ENCODE measurements around the gene CBR4.
"Not testable (repeated sequence)": the region's sequence is repeated elsewhere in the genome, so short reads cannot be mapped to it uniquely, and the experiment has no call there.

The CBR4 gene

GRCh38 chr4:168992952-168993482, 17.0 kb downstream of the CBR4 start:
- not testable (repeated sequence) for DNase-seq

GRCh38 chr4:168981942-168982341, 28.1 kb downstream of the CBR4 start:
- no peak for DNase-seq

- DNase-seq: no peak
Measured at GRCh38 chr4:168981460-168981859, 28.6 kb downstream of the CBR4 start.

DNA sequence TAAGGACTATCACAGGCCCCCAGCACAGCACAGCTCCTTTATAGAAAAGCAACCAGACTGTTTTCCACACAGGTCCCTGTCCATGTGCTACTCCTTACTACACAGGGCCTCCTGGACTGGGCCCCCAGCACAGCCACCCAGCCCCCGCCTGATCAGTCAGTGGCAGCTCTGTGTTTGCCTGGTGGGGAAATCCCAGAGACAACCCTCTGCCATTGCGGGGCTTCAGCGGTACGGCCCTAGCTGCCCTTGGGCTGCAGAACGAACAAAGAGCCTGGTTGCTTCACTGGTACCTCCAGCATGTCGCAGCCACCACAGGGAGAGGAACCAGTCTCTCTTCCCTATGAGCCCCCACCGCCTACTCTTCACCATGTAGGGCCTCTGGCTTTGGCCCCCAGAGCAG, 30.7 kb downstream of the CBR4 start:
- no peak for DNase-seq

GRCh38 chr4:168978001-168978700, 31.9 kb downstream of the CBR4 start:
- peak; percentile 26 for DNase-seq

- no peak for DNase-seq
Measured at GRCh38 chr4:168972596-168972995, 37.5 kb downstream of the CBR4 start.

DNA sequence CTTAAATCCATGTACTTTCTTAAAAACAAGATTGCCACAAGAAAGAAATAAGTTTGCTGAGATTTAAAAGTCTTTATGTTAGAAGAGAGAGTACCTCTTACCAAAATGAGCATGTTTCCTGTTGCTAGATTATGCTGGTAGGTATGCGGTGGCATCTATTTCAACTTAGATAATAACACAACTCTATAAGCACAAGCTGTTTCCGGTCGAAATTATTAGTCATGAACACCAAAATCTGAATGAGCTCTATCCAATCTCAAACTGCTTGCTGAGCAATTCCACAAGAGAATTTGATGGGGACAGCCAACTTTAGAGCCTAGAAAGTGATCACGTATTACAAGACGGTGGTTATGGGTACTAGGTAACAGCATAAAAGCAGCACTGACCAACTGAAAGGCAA, 49.3 kb downstream of the CBR4 start:
- DNase-seq: no peak

DNA sequence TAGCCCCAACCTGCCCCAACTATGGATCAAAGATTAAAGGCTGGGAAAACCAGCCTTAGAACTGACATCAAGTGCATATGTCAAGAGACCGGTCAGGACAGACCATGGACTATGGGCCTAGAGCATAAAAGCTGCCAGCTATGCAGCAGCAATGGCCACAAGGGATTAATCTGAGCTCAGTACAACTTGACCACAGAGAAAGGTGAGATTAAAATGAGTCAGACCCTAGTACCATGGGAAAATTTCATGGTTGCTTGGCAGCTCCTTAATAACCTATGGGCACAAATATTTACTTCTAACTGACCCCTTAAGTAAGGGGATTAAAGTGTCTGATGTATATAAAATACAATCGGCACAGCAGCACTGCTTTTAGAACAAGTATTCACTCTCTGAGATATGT, 54.4 kb downstream of the CBR4 start:
- peak; percentile 8 for DNase-seq

GRCh38 chr4:168952821-168953246, 57.2 kb downstream of the CBR4 start:
- DNase-seq: peak; percentile 88

- DNase-seq: no peak
Measured at GRCh38 chr4:168945291-168945690, 64.8 kb downstream of the CBR4 start.

DNA sequence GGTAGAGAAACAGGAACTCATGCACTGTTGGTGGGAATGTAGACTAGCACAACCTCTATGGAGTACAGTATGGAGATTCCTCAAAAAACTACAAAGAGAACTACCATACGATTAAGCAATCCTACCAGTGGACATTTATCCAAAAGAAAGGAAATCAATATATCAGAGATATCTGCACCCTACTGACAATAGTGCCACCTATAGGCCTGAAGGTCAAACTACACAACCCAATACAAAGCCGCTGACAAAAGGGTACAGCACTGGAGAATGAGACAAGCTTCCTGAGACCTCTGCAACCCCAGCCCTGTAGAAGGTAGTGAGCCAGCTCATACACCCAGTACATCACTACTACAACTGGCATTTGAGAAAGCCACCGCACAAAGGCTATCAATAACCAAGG, 67.1 kb downstream of the CBR4 start:
- DNase-seq: peak; percentile 31

Measured in NCI-H69 (cell line).